Measurements from ENCODE around the gene PTPRG.

GRCh38 chr3:61861410-61861809, 300.0 kb downstream of the PTPRG start:
- TF ChIP-seq CTCF (IDR thresholded peaks at IDR 0.05; ENCODE audit: poor library complexity) (no peak), EZH2 (IDR thresholded peaks at IDR 0.05; ENCODE audit: borderline replicate concordance) (no peak)
